Measurements from ENCODE around the gene SRGAP3.

DNA sequence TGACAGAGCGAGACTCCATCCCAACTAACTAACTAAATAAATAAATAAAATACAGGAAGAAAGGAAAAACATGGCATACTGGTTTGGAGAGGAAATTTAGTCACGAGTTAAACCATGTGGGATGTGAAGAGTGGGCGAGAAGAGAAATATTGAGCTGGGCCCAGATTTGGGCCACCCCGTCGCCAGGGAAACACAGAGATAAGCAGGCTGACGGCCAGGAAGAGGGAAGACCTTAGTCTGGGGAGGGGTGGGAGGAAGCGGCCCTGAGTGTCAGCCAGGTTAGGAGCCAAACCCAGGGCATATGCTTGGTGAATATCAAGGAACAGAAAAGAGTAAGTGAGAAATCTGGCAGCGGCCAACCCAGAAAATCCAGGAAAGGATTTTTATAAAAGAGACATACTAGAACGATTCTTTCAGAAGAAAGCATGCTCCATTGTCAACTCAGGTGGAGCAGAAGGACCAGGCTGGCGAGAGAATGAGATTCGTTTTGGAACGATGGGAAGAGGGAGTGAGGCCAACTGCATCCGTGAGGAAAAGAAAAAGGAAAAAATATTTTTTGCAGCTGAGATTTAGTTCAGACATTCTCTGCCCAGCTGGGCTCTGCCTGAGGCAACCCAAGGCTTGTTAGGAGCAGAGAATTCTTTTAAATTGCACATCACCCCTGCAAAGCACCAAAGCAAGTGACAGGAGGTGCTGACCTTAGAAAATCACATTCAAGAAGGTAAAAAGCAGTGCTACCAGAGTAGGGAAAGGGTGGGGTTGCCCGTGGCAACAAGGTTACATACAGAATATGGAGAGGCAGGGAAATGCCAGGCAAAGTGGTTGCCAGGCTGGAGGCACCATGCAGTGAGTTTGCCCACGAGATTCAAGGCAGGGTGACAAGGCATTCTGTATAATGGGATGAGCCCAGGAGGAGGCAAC, 226.9 kb downstream of the SRGAP3 start:
- TF ChIP-seq CTCF (IDR thresholded peaks at IDR 0.05; ENCODE audit: low read depth, low read length): no peak
- no peak for TF ChIP-seq EZH2phosphoT487 (IDR thresholded peaks at IDR 0.05; ENCODE audit: low read depth)

Data from OCI-LY3 (cell line).